ENCODE results near the gene FOXP1.

FOXP1 gene

GRCh38 chr3:71421475-71421819 lies 162.1 kb downstream of the FOXP1 start:
- TF ChIP-seq ISL1 (CRISPR knock-in tag; IDR thresholded peaks at IDR 0.05) (no peak), ZNF70 (CRISPR knock-in tag; IDR thresholded peaks at IDR 0.05) (no peak), TOX (CRISPR knock-in tag; IDR thresholded peaks at IDR 0.05; ENCODE audit: borderline replicate concordance) (no peak), PATZ1 (CRISPR knock-in tag; IDR thresholded peaks at IDR 0.05; ENCODE audit: borderline replicate concordance) (no peak), POU6F1 (CRISPR knock-in tag; IDR thresholded peaks at IDR 0.05; ENCODE audit: borderline replicate concordance, low read depth) (no peak), SNAI2 (CRISPR knock-in tag; IDR thresholded peaks at IDR 0.05) (no peak), TCF4 (CRISPR knock-in tag; IDR thresholded peaks at IDR 0.05; ENCODE audit: borderline replicate concordance) (no peak), OSR1 (CRISPR knock-in tag; IDR thresholded peaks at IDR 0.05) (no peak), ZNF565 (CRISPR knock-in tag; conservative IDR thresholded peaks at IDR 0.05; ENCODE audit: low read depth) (no peak), PPARA (CRISPR knock-in tag; IDR thresholded peaks at IDR 0.05; ENCODE audit: borderline replicate concordance) (no peak), RARB (CRISPR knock-in tag; IDR thresholded peaks at IDR 0.05) (no peak), ZC3H10 (CRISPR knock-in tag; IDR thresholded peaks at IDR 0.05) (no peak), CSDC2 (CRISPR knock-in tag; IDR thresholded peaks at IDR 0.05) (no peak), CSRNP3 (CRISPR knock-in tag; IDR thresholded peaks at IDR 0.05) (no peak), ESRRG (CRISPR knock-in tag; IDR thresholded peaks at IDR 0.05) (no peak), BACH2 (CRISPR knock-in tag; IDR thresholded peaks at IDR 0.05; ENCODE audit: borderline replicate concordance) (no peak), ARNTL (CRISPR knock-in tag; IDR thresholded peaks at IDR 0.05; ENCODE audit: borderline replicate concordance, low read depth) (no peak)
- ATAC-seq = no peak

- TF ChIP-seq ISL1 (CRISPR knock-in tag; IDR thresholded peaks at IDR 0.05) (no peak), CSDC2 (CRISPR knock-in tag; IDR thresholded peaks at IDR 0.05) (no peak), PPARA (CRISPR knock-in tag; IDR thresholded peaks at IDR 0.05; ENCODE audit: borderline replicate concordance) (no peak), RARB (CRISPR knock-in tag; IDR thresholded peaks at IDR 0.05) (no peak), POU6F1 (CRISPR knock-in tag; IDR thresholded peaks at IDR 0.05; ENCODE audit: borderline replicate concordance, low read depth) (no peak), ARNTL (CRISPR knock-in tag; IDR thresholded peaks at IDR 0.05; ENCODE audit: borderline replicate concordance, low read depth) (no peak), ZFP30 (CRISPR knock-in tag; IDR thresholded peaks at IDR 0.05) (no peak), OSR1 (CRISPR knock-in tag; IDR thresholded peaks at IDR 0.05) (no peak), ZC3H10 (CRISPR knock-in tag; IDR thresholded peaks at IDR 0.05) (no peak), TCF4 (CRISPR knock-in tag; IDR thresholded peaks at IDR 0.05; ENCODE audit: borderline replicate concordance) (no peak), ZNF70 (CRISPR knock-in tag; IDR thresholded peaks at IDR 0.05) (no peak), BACH2 (CRISPR knock-in tag; IDR thresholded peaks at IDR 0.05; ENCODE audit: borderline replicate concordance) (no peak), GLIS3 (CRISPR knock-in tag; IDR thresholded peaks at IDR 0.05) (no peak), PATZ1 (CRISPR knock-in tag; IDR thresholded peaks at IDR 0.05; ENCODE audit: borderline replicate concordance) (no peak)
- ATAC-seq = no peak
Observed at GRCh38 chr3:71419369-71419768, 164.2 kb downstream of the FOXP1 start.

GRCh38 chr3:71417791-71418190 lies 165.7 kb downstream of the FOXP1 start:
- no peak for ATAC-seq
- TF ChIP-seq CREB5 (CRISPR knock-in tag; IDR thresholded peaks at IDR 0.05; ENCODE audit: low read depth) (no peak), ZFP3 (CRISPR knock-in tag; IDR thresholded peaks at IDR 0.05) (no peak), ZNF565 (CRISPR knock-in tag; conservative IDR thresholded peaks at IDR 0.05; ENCODE audit: low read depth) (no peak), TSHZ2 (CRISPR knock-in tag; IDR thresholded peaks at IDR 0.05) (no peak), ZC3H10 (CRISPR knock-in tag; IDR thresholded peaks at IDR 0.05) (no peak), RARB (CRISPR knock-in tag; IDR thresholded peaks at IDR 0.05) (no peak), PATZ1 (CRISPR knock-in tag; IDR thresholded peaks at IDR 0.05; ENCODE audit: borderline replicate concordance) (no peak), ZNF8 (CRISPR knock-in tag; IDR thresholded peaks at IDR 0.05) (no peak), ZFP30 (CRISPR knock-in tag; IDR thresholded peaks at IDR 0.05) (no peak)

Measured in SK-N-SH treated with all-trans-retinoic acid at 6 μM for 48 hours (cell line).